HepG2 (cell line): ENCODE results near the gene DBNDD2. TPM values are rescaled to one million over a fixed set of nuclear protein-coding genes. Genes with fewer than 3 reads are reported as not detected.
A peak's percentile ranks its signal among the peaks of the same experiment; 100 is the strongest.

Experiments used
- GZF1 ChIP-seq: sonication (generic); formaldehyde crosslinking; IDR thresholded peaks from 2 replicates; pipeline ENCODE4 v1.5.1; 2020; ENCODE audit warnings: mild to moderate bottlenecking, missing genetic modification reagents
- HDAC6 ChIP-seq: fragments of 200-600 bp; sonication (generic); IDR thresholded peaks from 2 replicates; pipeline ENCODE4 v1.7.0; 2017; ENCODE audit warnings: mild to moderate bottlenecking, antibody characterized with exemption, low read length, low read depth
- HOXD1 ChIP-seq: sonication (generic); formaldehyde crosslinking; IDR thresholded peaks from 2 replicates; pipeline ENCODE4 v1.5.0; 2020; ENCODE audit warnings: missing genetic modification reagents
- SP4 ChIP-seq: sonication (generic); formaldehyde crosslinking; IDR thresholded peaks from 2 replicates; pipeline ENCODE4 v1.8.1; 2023; ENCODE audit warnings: mild to moderate bottlenecking, missing genetic modification reagents
- ZNF549 ChIP-seq: sonication (generic); formaldehyde crosslinking; IDR thresholded peaks from 2 replicates; pipeline ENCODE4 v1.5.0; 2020; ENCODE audit warnings: missing genetic modification reagents
- ZSCAN21 ChIP-seq: sonication (generic); formaldehyde crosslinking; IDR thresholded peaks from 2 replicates; pipeline ENCODE4 v1.8.0; 2022; ENCODE audit warnings: mild to moderate bottlenecking, missing genetic modification reagents, moderate library complexity, borderline replicate concordance
- polyA plus RNA-seq, 8 experiments: library from polyadenylated mRNA; depleted of rRNA in 3 of 8; stranded (reverse) in 7 of 8; unstranded in 1 of 8; fragments of >200 nt; fragmentation: Illumina TruSeq in 4 of 8; extraction: Trizol in 4 of 8; gene quantifications; 2 replicates each; pipeline versions ENCODE4 v1.2.1 to v1.2.3, GENCODE V29; 2011 to 2016; ENCODE audit warnings: low read depth in 4 of 8, missing spikeins in 1 of 8, mixed read lengths in 1 of 8; ENCODE audit not compliant: insufficient read depth in 1 of 8
- total RNA-seq, 5 experiments: library from RNA; depleted of rRNA; stranded (reverse); fragments of >200 nt; fragmentation: Illumina TruSeq; extraction: Trizol; gene quantifications; 2 replicates each; pipeline ENCODE4 v1.2.3, GENCODE V29; 2016; ENCODE audit warnings: low read depth in 1 of 5
- TF ChIP-seq, protein P1 (sequence below): sonication (generic); formaldehyde crosslinking; IDR thresholded peaks from 2 replicates; pipeline ENCODE4 v1.4.0; 2020; ENCODE audit warnings: mild to moderate bottlenecking, missing genetic modification reagents
- TF ChIP-seq, protein P2 (sequence below): IDR thresholded peaks from 2 replicates; pipeline ENCODE4 v1.6.1; 2012; ENCODE audit warnings: low read depth, low read length, improper control_type of control experiment
- TF ChIP-seq, protein P3 (sequence below): sonication (generic); formaldehyde crosslinking; IDR thresholded peaks from 2 replicates; pipeline ENCODE4 v1.8.0; 2022; ENCODE audit warnings: mild to moderate bottlenecking, missing genetic modification reagents, moderate library complexity
- TF ChIP-seq, protein P4 (sequence below): sonication (generic); formaldehyde crosslinking; IDR thresholded peaks from 2 replicates; pipeline ENCODE4 v1.5.1; 2020; ENCODE audit warnings: mild to moderate bottlenecking, missing genetic modification reagents, borderline replicate concordance
- TF ChIP-seq, protein P5 (sequence below), 2 experiments: fragments of 450-650 bp in 1 of 2; sonication (generic) in 1 of 2; formaldehyde crosslinking; IDR thresholded peaks; 2 replicates each; pipeline versions ENCODE4 v1.5.0 to v1.8.0; 2020 to 2022; ENCODE audit warnings: mild to moderate bottlenecking in 1 of 2, missing genetic modification reagents in 1 of 2

The DBNDD2 gene
- total and polyA plus RNA-seq, 2 of the 13 experiments (the other 11 are each of a cell fraction or from before 2014, with no cell fraction given) = 16.7 to 47.6 TPM

DNA sequence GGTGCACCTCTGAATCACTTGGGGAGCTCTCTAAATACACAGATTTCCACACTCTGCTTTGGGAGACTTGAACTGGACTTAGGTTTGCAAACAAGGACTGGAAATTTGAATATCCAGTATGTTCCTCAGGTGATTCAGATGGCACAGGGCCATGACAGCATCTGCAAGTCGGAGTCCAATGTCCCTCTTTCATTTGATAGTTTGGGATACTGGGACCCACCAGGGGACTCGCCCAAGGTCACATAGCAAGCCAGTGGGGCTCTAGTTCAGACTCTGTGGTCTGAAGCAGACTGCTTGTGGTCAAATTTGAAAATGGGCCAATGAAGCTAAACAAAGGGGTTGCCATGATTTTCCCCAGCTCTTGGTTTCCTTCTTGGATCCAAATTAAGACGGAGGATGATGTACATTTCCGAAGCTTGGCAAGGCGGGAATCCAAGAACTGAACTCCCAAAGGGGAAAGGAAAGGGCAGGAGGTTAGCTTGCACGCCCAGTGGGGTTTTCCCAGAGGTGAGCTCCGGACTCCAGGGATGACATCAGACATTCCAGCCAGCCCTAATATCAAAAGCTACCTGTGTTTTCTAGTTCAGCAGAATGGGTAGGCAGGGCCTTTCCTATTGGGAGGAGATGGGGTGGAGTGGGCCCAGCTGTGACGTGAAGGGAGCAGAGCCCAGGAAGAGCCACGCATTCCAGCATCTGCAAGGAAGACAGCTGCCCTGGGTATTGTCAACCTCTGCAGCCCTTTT is 48.5 kb upstream of the DBNDD2 start (continued):
- TF ChIP-seq, protein P1, sequence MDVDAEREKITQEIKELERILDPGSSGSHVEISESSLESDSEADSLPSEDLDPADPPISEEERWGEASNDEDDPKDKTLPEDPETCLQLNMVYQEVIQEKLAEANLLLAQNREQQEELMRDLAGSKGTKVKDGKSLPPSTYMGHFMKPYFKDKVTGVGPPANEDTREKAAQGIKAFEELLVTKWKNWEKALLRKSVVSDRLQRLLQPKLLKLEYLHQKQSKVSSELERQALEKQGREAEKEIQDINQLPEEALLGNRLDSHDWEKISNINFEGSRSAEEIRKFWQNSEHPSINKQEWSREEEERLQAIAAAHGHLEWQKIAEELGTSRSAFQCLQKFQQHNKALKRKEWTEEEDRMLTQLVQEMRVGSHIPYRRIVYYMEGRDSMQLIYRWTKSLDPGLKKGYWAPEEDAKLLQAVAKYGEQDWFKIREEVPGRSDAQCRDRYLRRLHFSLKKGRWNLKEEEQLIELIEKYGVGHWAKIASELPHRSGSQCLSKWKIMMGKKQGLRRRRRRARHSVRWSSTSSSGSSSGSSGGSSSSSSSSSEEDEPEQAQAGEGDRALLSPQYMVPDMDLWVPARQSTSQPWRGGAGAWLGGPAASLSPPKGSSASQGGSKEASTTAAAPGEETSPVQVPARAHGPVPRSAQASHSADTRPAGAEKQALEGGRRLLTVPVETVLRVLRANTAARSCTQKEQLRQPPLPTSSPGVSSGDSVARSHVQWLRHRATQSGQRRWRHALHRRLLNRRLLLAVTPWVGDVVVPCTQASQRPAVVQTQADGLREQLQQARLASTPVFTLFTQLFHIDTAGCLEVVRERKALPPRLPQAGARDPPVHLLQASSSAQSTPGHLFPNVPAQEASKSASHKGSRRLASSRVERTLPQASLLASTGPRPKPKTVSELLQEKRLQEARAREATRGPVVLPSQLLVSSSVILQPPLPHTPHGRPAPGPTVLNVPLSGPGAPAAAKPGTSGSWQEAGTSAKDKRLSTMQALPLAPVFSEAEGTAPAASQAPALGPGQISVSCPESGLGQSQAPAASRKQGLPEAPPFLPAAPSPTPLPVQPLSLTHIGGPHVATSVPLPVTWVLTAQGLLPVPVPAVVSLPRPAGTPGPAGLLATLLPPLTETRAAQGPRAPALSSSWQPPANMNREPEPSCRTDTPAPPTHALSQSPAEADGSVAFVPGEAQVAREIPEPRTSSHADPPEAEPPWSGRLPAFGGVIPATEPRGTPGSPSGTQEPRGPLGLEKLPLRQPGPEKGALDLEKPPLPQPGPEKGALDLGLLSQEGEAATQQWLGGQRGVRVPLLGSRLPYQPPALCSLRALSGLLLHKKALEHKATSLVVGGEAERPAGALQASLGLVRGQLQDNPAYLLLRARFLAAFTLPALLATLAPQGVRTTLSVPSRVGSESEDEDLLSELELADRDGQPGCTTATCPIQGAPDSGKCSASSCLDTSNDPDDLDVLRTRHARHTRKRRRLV (CRISPR knock-in tag) = peak; percentile 41; the same call in 1 of the 2 replicates
- TF ChIP-seq, protein P2, sequence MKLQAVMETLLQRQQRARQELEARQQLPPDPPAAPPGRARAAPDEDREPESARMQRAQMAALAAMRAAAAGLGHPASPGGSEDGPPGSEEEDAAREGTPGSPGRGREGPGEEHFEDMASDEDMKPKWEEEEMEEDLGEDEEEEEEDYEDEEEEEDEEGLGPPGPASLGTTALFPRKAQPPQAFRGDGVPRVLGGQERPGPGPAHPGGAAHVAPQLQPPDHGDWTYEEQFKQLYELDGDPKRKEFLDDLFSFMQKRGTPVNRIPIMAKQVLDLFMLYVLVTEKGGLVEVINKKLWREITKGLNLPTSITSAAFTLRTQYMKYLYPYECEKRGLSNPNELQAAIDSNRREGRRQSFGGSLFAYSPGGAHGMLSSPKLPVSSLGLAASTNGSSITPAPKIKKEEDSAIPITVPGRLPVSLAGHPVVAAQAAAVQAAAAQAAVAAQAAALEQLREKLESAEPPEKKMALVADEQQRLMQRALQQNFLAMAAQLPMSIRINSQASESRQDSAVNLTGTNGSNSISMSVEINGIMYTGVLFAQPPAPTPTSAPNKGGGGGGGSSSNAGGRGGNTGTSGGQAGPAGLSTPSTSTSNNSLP = peak; percentile 41; the same call in 1 of the 2 replicates
- TF ChIP-seq HOXD1 (CRISPR knock-in tag) (no peak), GZF1 (no peak), SP4 (CRISPR knock-in tag) (peak; percentile 34; the same call in 1 of the 2 replicates), ZSCAN21 (CRISPR knock-in tag) (no peak), ZNF549 (no peak), HDAC6 (no peak)
- TF ChIP-seq, protein P3, sequence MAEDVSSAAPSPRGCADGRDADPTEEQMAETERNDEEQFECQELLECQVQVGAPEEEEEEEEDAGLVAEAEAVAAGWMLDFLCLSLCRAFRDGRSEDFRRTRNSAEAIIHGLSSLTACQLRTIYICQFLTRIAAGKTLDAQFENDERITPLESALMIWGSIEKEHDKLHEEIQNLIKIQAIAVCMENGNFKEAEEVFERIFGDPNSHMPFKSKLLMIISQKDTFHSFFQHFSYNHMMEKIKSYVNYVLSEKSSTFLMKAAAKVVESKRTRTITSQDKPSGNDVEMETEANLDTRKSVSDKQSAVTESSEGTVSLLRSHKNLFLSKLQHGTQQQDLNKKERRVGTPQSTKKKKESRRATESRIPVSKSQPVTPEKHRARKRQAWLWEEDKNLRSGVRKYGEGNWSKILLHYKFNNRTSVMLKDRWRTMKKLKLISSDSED = no peak
- TF ChIP-seq, protein P4, sequence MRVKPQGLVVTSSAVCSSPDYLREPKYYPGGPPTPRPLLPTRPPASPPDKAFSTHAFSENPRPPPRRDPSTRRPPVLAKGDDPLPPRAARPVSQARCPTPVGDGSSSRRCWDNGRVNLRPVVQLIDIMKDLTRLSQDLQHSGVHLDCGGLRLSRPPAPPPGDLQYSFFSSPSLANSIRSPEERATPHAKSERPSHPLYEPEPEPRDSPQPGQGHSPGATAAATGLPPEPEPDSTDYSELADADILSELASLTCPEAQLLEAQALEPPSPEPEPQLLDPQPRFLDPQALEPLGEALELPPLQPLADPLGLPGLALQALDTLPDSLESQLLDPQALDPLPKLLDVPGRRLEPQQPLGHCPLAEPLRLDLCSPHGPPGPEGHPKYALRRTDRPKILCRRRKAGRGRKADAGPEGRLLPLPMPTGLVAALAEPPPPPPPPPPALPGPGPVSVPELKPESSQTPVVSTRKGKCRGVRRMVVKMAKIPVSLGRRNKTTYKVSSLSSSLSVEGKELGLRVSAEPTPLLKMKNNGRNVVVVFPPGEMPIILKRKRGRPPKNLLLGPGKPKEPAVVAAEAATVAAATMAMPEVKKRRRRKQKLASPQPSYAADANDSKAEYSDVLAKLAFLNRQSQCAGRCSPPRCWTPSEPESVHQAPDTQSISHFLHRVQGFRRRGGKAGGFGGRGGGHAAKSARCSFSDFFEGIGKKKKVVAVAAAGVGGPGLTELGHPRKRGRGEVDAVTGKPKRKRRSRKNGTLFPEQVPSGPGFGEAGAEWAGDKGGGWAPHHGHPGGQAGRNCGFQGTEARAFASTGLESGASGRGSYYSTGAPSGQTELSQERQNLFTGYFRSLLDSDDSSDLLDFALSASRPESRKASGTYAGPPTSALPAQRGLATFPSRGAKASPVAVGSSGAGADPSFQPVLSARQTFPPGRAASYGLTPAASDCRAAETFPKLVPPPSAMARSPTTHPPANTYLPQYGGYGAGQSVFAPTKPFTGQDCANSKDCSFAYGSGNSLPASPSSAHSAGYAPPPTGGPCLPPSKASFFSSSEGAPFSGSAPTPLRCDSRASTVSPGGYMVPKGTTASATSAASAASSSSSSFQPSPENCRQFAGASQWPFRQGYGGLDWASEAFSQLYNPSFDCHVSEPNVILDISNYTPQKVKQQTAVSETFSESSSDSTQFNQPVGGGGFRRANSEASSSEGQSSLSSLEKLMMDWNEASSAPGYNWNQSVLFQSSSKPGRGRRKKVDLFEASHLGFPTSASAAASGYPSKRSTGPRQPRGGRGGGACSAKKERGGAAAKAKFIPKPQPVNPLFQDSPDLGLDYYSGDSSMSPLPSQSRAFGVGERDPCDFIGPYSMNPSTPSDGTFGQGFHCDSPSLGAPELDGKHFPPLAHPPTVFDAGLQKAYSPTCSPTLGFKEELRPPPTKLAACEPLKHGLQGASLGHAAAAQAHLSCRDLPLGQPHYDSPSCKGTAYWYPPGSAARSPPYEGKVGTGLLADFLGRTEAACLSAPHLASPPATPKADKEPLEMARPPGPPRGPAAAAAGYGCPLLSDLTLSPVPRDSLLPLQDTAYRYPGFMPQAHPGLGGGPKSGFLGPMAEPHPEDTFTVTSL = peak; percentile 26; the same call in 1 of the 2 replicates
- TF ChIP-seq, protein P5, sequence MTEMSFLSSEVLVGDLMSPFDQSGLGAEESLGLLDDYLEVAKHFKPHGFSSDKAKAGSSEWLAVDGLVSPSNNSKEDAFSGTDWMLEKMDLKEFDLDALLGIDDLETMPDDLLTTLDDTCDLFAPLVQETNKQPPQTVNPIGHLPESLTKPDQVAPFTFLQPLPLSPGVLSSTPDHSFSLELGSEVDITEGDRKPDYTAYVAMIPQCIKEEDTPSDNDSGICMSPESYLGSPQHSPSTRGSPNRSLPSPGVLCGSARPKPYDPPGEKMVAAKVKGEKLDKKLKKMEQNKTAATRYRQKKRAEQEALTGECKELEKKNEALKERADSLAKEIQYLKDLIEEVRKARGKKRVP (CRISPR knock-in tag; IDR thresholded peaks at IDR 0.05) = peak in 1 of 2 experiments; percentile 39; a peak in 1 of 4 replicates
